Stimulated activated CD8-positive, alpha-beta memory T cell treated with anti-CD3 and anti-CD28 coated beads, Interleukin-15, amount 100 ng/mL, for 4 hours (primary cell): ENCODE measurements around the gene ENO1.
"Not testable (repeated sequence)": the region's sequence is repeated elsewhere in the genome, so short reads cannot be mapped to it uniquely, and the experiment has no call there.

ENCODE experiments used
- DNase-seq, 2 donors: peaks; one replicate each; pipeline ENCODE4 v3.0.0-alpha.2; 2020; ENCODE audit warnings: low read depth in 2 of 2

Gene ENO1

DNA sequence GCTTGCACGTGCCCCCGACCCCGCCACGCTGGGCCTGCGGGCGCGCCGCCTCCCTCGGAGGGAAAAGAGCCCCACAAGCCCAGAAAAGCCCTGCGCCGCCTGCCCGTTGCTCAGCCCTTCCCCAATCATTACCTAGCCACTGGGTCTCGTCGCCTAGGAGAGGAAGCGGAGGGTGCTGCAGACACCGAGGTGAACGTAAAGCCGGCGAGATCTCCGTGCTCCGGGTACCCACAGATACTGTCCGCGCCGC lies at the start of gene ENO1:
Gene ENO1 (minus strand): TSS at position 239 of the 250 bp plus-strand sequence. CDS start 3,778 bp downstream, outside the sequence.
- no peak for DNase-seq

DNA sequence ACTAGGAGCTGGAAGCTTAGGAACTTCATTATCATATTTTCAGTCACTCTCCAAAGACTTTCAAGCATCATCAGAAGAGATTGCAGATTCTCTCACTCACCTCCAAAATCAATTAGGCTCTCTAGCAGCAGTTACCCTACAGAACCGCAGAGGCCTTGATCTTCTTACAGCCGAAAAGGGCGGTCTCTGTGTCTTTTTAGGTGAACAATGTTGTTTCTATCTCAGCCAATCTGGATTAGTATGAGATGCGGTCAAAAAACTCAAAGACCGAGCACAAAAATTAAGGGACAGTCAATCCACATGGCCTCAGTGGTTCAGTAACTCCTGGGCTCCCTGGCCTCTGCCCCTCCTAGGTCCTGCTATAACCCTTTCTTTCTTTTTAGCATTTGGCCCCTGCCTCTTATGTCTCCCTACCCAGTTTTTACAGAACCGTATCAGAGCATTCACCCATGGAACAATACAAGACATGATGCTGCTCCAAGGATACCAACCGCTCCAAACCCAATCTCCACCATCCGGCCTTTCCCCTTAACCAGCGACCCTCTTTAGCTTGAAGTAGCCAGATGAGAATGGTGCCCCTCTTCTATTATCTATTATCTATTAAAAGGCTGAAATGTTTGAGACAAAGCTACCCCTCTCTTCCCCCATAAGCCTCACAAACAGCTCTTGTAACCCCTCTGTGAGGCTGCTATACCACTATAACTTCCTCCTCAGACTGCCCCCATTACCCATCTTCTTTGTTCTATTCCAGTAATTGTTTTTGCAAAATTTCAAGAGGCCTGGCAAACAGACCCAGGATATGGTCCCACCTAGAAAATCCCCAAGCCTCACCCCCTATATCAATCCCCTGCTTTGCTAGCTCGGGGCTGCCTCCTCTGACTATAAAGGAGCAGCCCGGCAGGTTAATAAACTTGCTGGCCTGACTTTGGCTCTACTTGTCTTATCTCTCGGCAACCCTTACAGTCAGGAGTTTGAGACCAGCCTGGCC lies 48.5 kb upstream of the ENO1 start:
- DNase-seq, result no peak

DNA sequence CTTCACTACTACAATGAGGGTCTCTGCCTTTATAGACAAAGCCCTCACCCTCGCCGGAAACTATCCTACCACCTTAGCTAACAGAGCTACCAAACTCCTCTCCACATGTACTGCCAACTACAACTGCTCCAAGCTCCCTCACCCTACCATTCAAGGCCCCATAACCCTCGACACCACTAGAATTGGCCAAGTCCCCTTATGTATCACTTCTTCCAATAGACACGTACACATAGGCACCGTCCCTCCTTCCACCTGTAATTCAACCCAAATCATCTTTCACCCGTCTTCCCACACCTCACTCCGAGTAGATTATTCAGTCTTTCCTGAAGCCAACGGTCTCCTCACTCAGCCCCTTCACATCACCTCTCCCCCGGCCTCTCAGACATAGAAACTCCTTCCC lies 47.5 kb upstream of the ENO1 start:
- DNase-seq, result no peak

DNA sequence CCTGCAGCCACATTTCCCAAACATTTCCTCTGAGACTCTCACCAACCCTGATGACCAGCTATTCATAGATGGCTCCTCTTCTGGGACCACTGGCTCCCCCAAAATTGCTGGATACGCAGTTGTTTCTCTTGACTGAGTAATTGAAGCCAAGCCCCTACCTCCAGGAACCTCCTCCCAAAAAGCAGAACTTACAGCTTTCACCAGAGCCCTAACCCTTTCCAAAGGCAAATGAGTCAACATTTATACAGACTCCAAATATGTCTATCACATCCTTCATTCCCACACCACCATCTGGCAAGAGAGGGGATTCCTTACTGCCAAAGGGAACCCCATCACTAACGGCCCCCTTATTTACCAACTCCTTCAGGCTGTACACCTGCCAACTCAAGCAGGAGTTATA lies 46.9 kb upstream of the ENO1 start:
- no peak for DNase-seq

DNA sequence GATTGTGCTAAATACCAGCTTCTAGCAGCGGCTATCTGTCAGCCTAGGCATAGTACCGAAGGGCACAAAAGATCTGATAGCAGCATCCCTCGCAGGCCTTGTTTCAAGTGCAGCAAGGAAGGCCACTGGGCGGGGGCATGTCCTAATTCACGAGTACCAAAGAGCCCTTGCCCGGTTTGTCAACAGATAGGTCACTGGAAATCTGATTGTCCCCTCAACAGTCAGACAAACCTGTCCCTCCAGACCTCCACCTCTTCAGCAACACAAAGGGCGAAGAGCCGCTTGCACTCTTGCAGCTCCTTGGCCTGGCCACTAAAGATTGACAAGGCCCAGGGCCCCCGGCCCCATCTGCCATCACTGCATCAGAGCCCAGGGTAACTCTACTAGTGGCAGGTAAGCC lies 44.5 kb upstream of the ENO1 start:
- no peak for DNase-seq

DNA sequence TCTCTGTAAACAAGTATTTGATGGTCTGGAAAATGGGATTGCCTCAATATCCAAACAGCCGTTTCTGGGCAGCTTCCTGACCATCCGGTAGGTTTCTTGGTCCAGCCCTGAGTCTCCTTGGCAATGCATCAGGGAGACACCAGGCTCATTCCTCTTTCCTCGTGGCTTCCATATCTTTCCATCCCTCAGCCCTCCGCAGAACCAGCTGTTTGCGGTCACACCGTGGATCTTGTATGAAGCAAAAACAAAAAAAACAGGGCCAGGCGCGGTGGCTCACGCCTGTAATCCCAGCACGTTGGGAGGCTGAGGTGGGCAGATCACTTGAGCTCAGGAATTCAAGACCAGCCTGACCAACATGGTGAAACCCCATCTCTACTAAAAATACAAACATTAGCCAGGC lies 39.0 kb upstream of the ENO1 start:
- DNase-seq, result not testable (repeated sequence)

DNA sequence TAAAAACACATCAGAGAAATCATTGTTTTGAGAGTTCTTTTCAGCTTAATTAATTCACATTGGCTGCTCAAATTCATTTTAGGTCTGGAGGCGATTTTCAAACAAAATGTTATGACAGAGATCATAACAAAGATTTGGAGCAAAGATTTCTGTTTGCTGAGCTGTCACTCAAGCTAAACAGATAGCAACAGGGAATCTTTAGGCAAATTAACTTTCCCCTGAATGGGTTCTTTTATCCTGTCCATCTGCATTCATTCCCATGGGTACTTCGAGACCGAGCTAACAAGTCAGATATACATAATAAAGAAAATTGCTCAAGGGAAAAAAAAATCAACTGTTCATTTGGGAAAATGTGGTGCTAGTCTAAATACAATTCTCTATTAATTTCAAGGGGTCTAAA lies 37.0 kb upstream of the ENO1 start:
- no peak for DNase-seq

DNA sequence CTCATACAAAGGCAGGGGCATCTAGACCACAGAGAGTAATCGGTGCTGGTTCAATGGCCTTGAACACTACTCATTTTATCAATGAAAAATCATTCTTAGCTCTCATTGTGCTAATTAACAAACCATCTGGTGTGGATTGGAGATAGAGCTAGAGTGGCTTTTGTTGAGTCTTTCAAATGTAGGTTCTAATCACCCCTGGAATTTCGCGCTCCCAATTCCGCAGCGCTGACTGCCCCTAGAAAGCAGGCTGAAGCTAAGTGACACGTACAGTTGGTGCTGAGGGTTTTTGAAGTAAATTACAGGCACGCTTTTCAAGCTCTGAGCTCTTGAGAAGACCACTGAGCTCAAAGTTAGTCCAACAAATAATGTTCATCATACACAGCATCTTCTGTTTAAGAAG lies 36.0 kb upstream of the ENO1 start:
- DNase-seq, result no peak

DNA sequence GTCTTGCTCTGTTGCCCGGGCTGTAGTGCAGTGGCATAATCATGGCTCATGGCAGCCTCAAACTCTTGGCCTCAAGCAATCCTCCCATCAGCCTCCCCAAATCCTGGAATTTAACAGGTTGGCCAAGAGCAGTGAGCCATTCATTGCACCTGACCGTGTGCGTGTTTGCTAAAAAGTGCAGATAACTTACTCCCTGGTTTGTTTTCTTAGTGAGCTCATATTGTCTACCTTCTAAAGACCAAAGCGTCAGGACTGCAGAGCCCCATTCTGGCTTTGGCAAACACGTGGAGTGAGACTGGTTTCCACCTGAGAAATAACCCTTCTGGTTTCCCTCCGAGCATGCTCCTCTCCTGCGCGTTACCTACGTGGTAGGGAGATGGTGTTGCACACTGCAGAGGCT lies 35.0 kb upstream of the ENO1 start:
- DNase-seq, result no peak

DNA sequence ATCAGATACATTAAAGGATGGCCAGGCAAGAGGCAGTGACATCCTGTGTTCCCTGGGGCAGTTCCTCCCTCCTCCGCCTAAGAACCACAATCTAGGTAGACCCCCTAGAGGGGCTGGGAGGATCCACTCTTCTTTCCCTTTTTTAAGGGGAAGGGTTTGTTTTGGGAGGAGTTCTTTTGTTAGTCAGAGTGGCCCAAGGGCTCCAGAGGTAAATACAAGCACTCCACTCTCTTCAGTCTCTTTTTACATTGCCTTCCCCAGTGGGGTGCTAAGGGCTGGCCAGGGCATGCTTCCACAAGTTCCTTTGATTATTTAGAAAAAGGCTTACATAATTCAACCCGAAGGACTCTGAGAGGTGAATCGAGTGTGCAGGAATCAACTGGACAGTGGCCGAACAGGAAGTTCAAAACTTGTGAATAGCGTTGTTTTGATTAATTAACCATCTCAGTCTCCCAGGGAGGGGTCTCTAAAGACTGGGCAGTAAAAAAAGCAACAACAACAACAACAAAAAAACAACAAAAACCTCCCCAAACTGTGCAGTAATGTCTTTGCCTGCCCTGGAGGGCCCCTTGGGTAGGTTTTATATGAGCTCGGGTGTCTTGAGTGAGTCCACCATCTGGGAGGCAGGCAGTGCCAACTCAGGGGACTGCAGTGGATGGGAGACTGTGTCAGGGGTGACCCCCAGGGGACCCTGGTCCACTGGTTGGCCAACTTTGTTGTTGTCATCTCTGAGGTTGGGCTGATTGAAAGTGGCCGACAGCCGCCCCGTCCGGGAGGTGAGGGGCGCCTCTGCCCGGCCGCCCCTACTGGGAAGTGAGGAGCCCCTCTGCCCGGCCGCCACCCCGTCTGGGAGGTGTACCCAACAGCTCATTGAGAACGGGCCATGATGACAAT lies 33.2 kb upstream of the ENO1 start:
- no peak for DNase-seq

DNA sequence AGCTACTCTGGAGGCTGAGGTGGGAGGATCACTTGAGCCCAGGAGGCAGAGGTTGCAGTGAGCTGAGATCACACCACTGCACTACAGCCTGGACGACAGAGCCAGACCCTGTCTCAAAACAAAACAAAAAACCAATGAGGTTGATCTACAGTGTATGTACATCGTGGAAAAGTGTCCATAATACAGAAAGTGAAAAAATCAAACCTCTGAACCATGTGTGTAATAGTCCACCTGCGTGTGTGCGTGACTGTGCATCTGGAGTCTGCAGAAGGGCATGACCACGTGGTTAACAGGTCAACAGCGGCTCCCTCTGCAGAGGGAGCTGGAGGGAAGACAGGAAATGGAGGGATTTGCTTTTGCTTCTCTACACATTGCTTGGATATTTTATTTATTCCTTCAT lies 32.4 kb upstream of the ENO1 start:
- no peak for DNase-seq

DNA sequence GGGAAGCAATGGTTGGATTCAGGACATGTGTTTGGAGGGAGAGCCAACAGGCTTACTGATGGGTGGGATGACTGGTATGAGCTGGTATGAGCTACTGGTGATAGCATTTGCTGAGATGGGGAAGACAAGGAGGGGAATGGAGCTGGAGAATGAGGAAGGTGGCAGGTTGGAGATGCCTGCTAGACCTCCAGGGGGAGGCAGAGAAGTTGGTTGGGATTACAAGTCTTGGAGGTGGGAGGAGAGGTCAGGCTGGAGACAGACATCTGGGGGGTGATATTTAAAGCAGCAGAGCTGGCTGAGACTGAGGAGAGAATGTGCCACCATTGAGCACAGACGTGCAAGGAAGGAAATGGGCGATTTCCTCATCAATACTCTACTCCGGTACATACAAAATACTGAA lies 31.8 kb upstream of the ENO1 start:
- no peak for DNase-seq

DNA sequence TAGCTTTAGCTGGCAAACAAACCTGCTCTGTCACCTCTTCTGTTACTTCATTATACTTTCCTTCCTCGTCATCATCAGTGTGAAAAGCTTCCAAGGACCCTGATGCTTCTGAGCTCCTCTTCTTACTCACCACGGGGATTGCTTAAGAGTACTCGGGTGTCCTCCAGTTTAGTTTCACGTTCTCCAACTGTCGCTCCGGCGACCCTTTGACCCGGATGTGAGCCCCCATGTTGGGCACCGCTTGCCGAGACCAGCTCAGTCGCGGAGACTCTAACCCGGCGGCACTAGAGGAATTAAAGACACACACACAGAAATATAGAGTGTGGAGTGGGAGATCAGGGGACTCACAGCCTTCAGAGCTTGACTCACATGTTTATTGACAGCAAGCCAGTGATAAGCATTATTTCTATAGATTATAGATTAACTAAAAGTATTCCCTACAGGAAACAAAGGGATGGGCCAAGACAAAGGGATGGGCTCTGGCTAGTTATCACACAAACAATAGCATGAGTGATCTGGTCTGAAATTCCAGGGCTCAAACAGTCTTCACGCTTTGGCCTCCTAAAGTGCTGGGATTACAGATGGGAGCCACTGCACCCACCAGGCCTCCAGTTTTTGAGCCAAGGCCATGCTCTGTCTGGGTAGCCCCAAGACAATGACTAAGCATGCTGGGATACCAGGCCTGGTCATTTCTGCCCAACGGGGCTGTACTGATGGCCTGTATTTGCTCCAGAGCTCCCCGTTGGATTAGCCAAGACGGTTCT lies 30.1 kb upstream of the ENO1 start:
- DNase-seq, result no peak

DNA sequence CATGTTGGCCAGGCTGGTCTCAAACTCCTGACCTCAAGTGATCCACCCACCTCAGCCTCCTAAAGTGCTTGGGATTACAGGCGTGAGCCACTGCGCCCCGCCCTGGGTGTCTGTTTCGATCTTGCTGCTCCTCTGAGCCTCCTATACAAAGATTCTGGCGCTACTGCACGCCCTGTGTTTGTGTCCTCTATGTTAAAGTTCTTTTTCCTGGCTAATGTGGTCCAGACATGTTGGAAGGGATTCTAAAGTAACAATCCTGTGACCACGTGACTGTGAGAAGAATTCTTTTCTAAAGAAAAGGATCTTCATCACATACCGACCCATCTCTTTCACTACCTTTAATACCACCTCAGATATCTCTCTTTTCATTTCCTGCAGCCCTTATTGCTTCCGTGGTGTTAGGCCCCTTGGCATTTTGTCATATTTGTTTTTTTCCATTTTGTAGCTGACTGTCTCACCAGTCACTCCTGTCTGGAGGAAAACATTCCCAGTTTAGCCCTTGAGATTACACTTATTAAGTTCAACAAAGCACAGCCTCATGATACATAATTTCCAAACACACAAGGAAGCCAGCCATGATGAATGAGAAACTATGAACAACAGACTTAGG lies 27.2 kb upstream of the ENO1 start:
- DNase-seq, result no peak

DNA sequence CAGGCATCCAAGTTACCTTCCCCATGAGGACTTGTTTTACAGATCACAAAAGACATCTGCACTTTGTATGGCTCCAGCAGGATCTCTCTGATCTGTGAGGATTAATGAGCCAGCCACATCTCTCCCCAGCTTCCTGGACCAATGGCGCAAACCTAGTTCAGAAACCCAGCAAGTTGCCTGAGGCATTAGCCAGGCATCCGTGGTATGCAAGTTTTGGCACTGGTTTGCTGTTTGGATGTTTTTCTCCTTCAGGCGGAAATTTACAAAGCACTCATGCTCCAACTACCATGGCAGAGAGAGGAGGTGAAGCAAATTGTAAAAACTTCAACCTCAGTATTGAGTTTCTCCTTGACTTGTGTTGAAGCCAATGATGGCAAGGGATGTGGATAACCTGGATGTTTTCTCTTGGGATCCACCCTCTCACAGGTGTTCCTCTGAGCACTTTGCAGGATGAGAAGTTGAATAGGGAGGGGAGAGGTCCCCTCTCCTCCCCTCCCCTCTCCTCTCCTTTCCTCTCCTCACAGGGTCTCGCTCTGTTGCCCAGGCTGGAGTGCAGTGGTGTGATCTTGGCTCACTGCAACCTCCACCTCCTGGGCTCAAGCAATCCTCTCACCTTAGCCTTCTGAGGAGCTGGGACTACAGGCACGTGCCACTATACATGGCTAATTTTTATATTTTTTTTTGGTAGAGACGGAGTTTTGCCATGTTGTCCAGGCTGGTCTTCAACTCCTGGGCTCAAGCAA lies 25.6 kb upstream of the ENO1 start:
- no peak for DNase-seq

DNA sequence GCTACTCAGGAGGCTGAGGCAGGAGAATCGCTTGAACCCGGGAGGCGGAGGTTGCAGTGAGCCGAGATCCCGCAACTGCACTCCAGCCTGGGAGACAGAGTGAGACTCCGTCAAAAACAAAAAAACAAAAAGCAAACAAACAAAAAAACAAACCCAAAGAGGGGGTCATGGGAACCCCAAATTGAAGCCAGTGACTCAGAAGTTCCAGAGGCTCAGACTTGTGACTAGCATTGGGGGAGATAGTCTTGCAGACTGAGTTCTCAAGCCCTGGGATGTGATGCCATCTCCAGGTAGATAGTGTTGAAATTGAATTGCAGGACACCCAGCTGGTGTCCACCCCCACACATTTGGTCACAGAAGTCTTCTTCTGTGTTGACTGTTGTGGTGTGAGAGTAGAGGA lies 24.9 kb upstream of the ENO1 start:
- DNase-seq, result no peak

DNA sequence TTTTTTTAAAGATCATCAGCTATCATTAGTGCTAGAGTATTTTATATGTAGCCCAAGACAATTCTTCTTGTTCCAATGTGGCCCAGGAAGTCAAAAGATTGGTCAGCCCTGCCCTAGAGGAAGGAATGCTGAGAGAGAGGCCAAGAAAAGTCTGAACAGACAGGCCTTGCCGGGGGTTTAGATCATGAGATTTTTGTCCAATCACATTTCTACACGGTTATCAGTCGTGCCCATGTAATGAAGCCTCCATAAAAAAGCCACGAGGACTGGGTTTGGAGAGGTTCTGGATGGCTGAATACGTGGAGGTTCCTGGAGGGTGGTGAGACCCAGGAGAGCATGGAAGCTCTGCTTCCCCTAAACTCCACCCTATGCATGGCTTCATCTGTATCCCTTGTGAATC lies 24.3 kb upstream of the ENO1 start:
- DNase-seq, result no peak

DNA sequence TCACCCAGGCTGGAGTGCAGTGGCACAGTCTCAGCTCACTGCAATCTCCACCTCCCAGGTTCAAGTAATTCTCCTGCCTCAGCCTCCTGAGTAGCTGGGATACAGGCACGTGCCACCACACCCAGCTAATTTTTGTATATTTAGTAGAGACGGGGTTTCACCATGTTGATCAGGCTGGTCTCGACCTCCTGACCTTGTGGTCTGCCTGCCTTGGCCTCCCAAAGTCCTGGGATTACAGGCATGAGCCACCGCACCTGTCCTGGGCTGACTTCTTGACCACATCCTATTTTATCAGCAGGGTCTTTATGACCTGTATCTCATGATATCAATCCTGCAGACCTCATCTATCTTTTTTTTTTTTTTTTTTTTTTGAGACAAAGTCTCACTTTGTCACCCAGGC lies 22.2 kb upstream of the ENO1 start:
- DNase-seq, result not testable (repeated sequence)

DNA sequence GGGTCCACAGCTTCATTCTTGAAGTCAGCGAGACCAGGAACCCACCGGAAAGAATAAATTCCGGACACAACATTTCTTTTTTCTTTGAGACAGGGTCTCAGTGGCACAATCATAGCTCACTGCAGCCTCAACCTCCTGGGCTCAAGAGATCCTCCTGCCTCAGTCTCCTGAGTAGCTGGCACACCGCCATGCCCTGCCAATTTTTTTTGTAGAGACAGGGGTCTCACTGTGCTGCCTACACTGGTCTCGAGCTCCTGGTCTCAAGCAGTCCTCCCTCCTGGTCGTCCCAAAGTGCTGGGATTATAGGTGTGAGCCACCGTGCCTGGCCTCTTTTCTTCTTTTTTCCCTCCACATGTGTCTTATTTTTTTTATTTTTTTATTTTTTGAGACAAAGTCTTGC lies 20.6 kb upstream of the ENO1 start:
- no peak for DNase-seq

DNA sequence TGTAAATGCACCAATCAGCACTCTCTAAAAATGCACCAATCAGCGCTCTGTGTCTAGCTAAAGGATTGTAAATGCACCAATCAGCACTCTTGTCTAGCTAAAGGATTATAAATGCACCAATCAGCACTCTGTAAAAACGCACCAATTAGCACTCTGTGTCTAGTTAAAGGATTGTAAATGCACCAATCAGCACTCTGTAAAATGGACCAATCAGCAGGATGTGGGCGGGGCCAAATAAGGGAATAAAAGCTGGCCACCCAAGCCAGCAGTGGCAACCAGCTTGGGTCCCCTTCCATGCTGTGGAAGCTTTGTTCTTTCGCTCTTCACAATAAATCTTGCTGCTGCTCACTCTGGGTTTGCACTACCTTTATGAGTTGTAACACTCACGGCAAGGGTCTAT lies 19.9 kb upstream of the ENO1 start:
- not testable (repeated sequence) for DNase-seq

DNA sequence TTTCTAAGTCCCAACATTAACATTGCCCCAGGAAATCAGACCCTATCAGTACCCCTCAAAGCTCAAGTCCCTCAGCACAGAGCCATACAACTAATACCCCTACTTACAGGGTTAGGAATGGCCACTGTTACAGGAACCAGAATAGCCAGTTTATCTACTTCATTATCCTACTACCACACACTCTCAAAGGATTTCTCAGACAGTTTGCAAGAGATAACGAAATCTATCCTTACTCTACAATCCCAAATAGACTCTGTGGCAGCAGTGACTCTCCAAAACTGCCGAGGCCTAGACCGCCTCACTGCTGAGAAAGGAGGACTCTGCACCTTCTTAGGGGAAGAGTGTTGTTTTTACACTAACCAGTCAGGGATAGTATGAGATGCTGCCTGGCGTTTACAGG lies 19.0 kb upstream of the ENO1 start:
- DNase-seq, result not testable (repeated sequence)
